ENCODE data around the gene RTRAF. TPM values are rescaled to one million over a fixed set of nuclear protein-coding genes. Genes with fewer than 3 reads are reported as not detected.

RTRAF gene
- total and polyA plus RNA-seq, 2 donors (not counting 1 experiment from before 2014, with no cell fraction given), result 34.7 to 91.1 TPM

- Mint-ChIP-seq H3K27me3 (no peaks in the 10 kb centered on the region), H3K27ac (no peak overlapping the region)
- ATAC-seq (ENCODE audit: low read depth), result no peak
These were observed 6.9 kb downstream of the RTRAF start for GRCh38 chr14:51996148-51996746.

More at GRCh38 chr14:51996148-51996746, 6.9 kb downstream of the RTRAF start:
- Histone ChIP-seq H3K79me2 (ENCODE audit: control insufficient read depth, insufficient read depth, low read length) (peaks cover 34% of the 10 kb centered on the region), H3K4me2 (replicated peaks; ENCODE audit: low read depth, low read length, poor library complexity, severe bottlenecking) (no peak overlapping the region), H3K4me3 (ENCODE audit: control extremely low read depth in 1 of 5, extremely low read depth in 1 of 5, insufficient read depth in 1 of 5, low read depth in 2 of 5, low read length in 4 of 5) (no peak overlapping the region), H2AFZ (ENCODE audit: insufficient read depth, low read depth, low read length, poor library complexity, severe bottlenecking) (no peak overlapping the region), H3K4me1 (ENCODE audit: control insufficient read depth in 2 of 2, insufficient read depth in 2 of 2, low read length in 2 of 2) (peaks cover 0 to 5% of the 10 kb centered on the region in 2 donors), H3K27ac (ENCODE audit: low read length in 2 of 2) (no peak overlapping the region), H3K27me3 (replicated peaks in 1 of 4; ENCODE audit: control extremely low read depth in 1 of 4, control insufficient read depth in 3 of 4, insufficient read depth in 4 of 4, low read length in 3 of 4) (no peaks in the 10 kb centered on the region), H3K9me3 (ENCODE audit: control extremely low read depth in 1 of 3, control insufficient read depth in 2 of 3, insufficient read depth in 1 of 3, low read length in 2 of 3) (no peaks in the 10 kb centered on the region), H3K9ac (ENCODE audit: low read length) (no peak overlapping the region), H3K36me3 (replicated peaks in 1 of 2; ENCODE audit: control extremely low read depth in 1 of 2, control insufficient read depth in 1 of 2, extremely low read depth in 1 of 2, insufficient read depth in 2 of 2, low read length in 1 of 2) (peaks cover 11 to 68% of the 10 kb centered on the region in 2 experiments), H4K20me1 (ENCODE audit: control insufficient read depth, insufficient read depth, low read length, poor library complexity, severe bottlenecking) (peaks cover 15% of the 10 kb centered on the region)
- ChIA-PET POLR2A (no interaction called here), CTCF (interaction anchor here (0.7 to 4.0 kb wide), 8 partner anchors 12 to 424 kb away, joined by 3 to 20 read pairs (median 4); no protein-coding TSS in a partner anchor)
- H3K4me1 Mint-ChIP-seq, result peaks cover 23% of the 10 kb centered on the region
- no peaks in the 10 kb centered on the region for H3K9me3 Mint-ChIP-seq (ENCODE audit: insufficient read depth)
- TF ChIP-seq CTCF (IDR thresholded peaks at IDR 0.05), result peak; percentile 86
- TF ChIP-seq EZH2 (IDR thresholded peaks at IDR 0.05; ENCODE audit: borderline replicate concordance, insufficient read depth, low read depth, low read length, poor library complexity, severe bottlenecking), result no peak
- WGBS (ENCODE audit: insufficient coverage), result no CpG with 5 or more reads among the region's 4 CpGs
- intact Hi-C loops (cut with micrococcal nuclease), result loop anchor here (5.0 to 10.0 kb wide), 2 partner anchors 476 to 901 kb away; partner anchors contain the start of gene TRIM9
- H3K4me3 Mint-ChIP-seq, result no peak overlapping the region
- peak; percentile 53 for DNase-seq
